Gastroesophageal sphincter (tissue), 3 donors: ENCODE results near the gene PARP6.

ENCODE experiments used
- EP300 ChIP-seq: sonication (generic); formaldehyde crosslinking; IDR thresholded peaks from one replicate; pipeline ENCODE4 v1.6.1; 2017; ENCODE audit warnings: antibody characterized with exemption, mild to moderate bottlenecking
- POLR2A ChIP-seq, 2 donors: fragments of 450-650 bp; IDR thresholded peaks; one replicate each; pipeline ENCODE4 v1.6.1; 2017; ENCODE audit warnings: antibody characterized with exemption in 2 of 2, mild to moderate bottlenecking in 2 of 2, moderate library complexity in 1 of 2
- POLR2AphosphoS5 ChIP-seq: sonication (generic); formaldehyde crosslinking; IDR thresholded peaks from one replicate; pipeline ENCODE4 v1.6.1; 2017; ENCODE audit warnings: antibody characterized with exemption
- TF ChIP-seq, protein P1 (sequence below), 4 experiments: fragments of 200-600 bp in 2 of 4; fragments of 450-650 bp in 2 of 4; sonication (generic) in 1 of 4; IDR thresholded peaks; one replicate each; pipeline ENCODE4 v1.5.1; 2017 to 2019; ENCODE audit warnings: antibody characterized with exemption in 4 of 4, mild to moderate bottlenecking in 2 of 4, moderate library complexity in 2 of 4

DNA sequence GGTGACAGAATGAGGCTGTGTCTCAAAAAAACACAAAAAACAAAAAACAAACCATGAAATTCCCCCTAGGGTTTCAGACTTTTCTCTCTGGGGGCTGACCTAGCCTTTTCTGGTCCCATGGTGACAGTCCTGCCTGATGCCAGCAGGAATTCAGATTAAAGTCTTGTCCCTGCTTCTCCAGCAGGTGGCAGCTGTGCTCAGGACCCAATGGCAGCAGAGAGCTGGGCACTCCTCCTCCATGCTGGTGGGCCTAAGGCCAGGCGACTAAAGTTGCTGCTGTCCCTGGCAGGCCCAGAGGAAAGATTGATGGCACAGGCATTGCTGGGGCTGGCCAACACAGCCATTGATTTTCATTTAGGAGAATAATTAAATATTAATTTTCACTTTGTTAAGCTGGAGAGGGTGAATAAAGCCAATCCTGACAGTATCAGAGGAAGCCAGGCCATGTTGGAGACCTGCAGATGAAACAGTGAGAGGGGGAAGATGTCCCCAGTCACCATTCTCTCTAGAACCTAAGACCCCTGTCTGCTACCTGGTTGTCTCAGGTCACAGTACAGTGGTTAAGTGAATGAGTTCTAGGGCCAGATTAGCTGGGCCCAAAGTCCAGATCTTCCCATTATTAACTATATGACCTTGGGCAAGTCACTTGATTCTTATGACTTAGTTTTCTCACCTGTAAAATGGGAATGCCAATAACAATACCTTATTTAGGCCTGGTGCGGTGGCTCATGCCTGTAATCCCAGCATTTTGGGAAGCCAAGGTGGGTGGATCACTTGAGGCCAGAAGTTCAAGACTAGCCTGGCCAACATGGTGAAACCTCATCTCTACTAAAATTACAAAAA is 40.5 kb upstream of the PARP6 start:
- TF ChIP-seq POLR2A (IDR thresholded peaks at IDR 0.05) (no peak), EP300 (no peak), POLR2AphosphoS5 (no peak)
- TF ChIP-seq, protein P1, sequence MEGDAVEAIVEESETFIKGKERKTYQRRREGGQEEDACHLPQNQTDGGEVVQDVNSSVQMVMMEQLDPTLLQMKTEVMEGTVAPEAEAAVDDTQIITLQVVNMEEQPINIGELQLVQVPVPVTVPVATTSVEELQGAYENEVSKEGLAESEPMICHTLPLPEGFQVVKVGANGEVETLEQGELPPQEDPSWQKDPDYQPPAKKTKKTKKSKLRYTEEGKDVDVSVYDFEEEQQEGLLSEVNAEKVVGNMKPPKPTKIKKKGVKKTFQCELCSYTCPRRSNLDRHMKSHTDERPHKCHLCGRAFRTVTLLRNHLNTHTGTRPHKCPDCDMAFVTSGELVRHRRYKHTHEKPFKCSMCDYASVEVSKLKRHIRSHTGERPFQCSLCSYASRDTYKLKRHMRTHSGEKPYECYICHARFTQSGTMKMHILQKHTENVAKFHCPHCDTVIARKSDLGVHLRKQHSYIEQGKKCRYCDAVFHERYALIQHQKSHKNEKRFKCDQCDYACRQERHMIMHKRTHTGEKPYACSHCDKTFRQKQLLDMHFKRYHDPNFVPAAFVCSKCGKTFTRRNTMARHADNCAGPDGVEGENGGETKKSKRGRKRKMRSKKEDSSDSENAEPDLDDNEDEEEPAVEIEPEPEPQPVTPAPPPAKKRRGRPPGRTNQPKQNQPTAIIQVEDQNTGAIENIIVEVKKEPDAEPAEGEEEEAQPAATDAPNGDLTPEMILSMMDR (IDR thresholded peaks at IDR 0.05): peak in 3 of 4 experiments; percentile 61 to 68 (median 63)
